Measurements from ENCODE around the gene SHANK1.
"Not testable (repeated sequence)": the region's sequence is repeated elsewhere in the genome, so short reads cannot be mapped to it uniquely, and the experiment has no call there.

SHANK1 gene

DNA sequence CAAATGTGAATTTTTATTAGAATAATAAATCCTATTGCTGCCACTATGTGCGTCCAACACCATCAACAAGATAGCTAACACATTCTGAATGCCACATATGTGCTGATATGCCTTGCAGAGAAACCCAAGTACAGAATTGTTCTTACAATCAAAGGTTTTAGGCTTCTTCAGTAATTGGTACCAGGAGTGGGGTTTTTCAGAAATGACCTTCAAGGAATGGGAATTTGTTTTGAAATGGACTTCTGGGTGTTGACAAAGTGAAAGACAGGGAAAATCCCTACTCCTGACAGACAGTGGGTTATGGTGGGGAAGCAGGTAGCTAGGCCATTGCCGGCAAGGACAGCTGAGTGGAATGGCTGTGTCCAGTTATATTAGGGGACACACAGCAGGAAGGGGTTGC lies 85.6 kb downstream of the SHANK1 start:
- Histone ChIP-seq H3K4me1 (ENCODE audit: insufficient read depth, low read length) (peaks cover 2% of the 10 kb centered on the region), H3K36me3 (ENCODE audit: insufficient read depth, low read length) (no peaks in the 10 kb centered on the region), H3K27me3 (ENCODE audit: insufficient read depth, low read length) (peaks cover 28% of the 10 kb centered on the region), H3K9me3 (ENCODE audit: low read length) (peaks cover 2% of the 10 kb centered on the region), H2AFZ (ENCODE audit: low read depth, low read length) (no peak overlapping the region), H3K4me3 (ENCODE audit: low read length) (no peak overlapping the region)

DNA sequence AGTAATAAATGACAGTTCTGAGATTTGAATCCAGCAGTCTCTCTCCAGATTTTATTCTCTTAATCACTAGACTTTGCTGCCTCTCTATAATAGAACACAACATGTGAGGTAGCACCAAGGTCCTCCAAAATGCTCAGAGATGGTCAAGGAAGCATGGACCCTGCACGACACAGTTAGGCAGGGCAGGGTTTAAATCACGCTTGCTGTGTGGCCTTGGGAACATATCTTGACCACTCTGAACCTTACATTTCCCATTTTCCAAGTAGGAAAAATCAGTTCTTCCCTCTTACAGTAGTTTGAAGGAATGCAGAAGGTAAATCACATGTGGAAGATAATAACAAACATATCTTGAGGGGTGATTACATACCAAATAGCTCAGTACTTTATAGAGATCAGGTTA lies 86.2 kb downstream of the SHANK1 start:
- H3K27me3 ChIP-seq (ENCODE audit: insufficient read depth, low read length), result peaks cover 23% of the 10 kb centered on the region
- H3K9me3 ChIP-seq (ENCODE audit: low read length), result peaks cover 2% of the 10 kb centered on the region
- H3K4me1 ChIP-seq (ENCODE audit: insufficient read depth, low read length), result no peaks in the 10 kb centered on the region
- H2AFZ ChIP-seq (ENCODE audit: low read depth, low read length), result no peak overlapping the region
- no peaks in the 10 kb centered on the region for H3K36me3 ChIP-seq (ENCODE audit: insufficient read depth, low read length)
- no peak overlapping the region for H3K4me3 ChIP-seq (ENCODE audit: low read length)

DNA sequence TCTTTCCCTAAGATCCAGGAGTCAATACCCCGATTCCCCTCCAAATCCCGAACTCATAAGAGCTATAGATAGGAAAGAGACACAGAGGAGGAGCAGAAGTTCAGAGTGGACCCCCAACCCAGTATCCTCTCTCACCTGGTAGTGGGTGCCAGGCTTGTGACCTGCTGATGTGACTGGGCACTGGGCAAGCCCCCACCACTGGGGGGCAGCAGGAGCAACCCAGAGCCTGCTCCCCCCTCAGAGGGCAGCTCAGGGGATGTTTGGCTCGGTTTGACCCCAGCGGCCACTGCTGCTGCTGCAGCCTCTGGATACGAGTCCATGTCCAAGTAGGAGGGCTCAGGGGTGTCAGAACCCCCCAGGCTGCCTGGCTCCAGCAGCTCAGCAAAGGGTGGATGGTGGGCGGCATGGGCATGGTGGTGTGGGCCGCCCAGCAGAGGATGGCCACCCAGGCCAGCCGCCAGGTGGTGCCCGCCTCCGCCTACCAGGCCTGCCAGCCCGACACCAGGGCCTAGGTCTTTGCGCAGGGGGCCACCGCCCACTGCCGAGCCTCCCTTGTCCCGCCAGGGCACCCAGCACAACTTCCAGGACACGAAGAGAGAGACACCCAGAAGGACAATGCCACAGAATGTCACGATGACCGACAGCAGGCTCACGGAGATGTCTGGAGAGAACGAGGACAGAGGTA lies 87.3 kb downstream of the SHANK1 start:
- Histone ChIP-seq H3K9me3 (ENCODE audit: low read length) (peaks cover 2% of the 10 kb centered on the region), H3K27me3 (ENCODE audit: insufficient read depth, low read length) (peaks cover 17% of the 10 kb centered on the region), H3K4me3 (ENCODE audit: low read length) (no peak overlapping the region), H3K4me1 (ENCODE audit: insufficient read depth, low read length) (no peaks in the 10 kb centered on the region), H3K36me3 (ENCODE audit: insufficient read depth, low read length) (no peaks in the 10 kb centered on the region), H2AFZ (ENCODE audit: low read depth, low read length) (no peak overlapping the region)

DNA sequence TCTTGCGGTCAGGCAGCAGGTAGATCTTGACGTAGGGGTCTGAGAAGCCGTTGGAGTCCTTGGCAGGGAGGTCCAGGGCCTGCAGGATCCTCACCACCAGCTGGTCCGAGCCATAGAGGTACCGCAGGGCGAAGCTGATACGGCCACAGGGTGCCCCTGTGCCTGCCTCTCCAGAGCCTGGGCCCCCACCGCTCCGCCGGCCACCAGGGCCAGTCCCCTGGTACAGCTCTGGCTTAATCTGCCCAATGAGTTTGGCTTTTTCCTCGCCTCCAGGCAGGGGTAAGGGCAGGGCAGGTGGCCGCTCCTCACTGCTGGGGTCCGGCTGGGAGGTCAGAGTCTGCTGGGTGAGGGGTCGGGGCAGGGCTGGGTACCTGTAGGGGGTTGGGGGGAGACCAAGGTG lies 89.8 kb downstream of the SHANK1 start:
- H3K4me3 ChIP-seq (ENCODE audit: low read length), result no peak overlapping the region
- H3K27me3 ChIP-seq (ENCODE audit: insufficient read depth, low read length), result peaks cover 6% of the 10 kb centered on the region
- H3K9me3 ChIP-seq (ENCODE audit: low read length), result peaks cover 2% of the 10 kb centered on the region
- no peaks in the 10 kb centered on the region for H3K36me3 ChIP-seq (ENCODE audit: insufficient read depth, low read length)
- H3K4me1 ChIP-seq (ENCODE audit: insufficient read depth, low read length), result no peaks in the 10 kb centered on the region
- no peak overlapping the region for H2AFZ ChIP-seq (ENCODE audit: low read depth, low read length)

DNA sequence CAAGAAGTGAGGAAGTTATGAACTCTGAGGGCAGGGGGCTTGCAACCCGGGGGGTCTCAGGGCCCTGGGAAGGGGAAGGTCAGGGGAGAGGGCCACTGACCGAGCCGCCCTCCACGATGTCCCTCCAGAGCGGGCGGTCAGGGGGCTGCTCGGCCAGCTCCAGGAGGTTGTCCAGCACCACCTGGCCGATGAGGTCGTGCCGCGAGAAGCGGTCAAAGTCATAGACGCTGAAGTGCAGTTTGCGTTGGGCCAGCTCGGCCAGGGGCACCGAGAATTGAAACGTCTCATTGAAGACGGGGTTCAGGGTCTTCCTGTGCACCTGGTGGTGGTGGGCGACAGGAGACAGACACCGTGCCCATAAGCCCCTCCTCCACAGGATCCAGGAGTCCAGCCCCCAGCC lies 90.4 kb downstream of the SHANK1 start:
- Histone ChIP-seq H2AFZ (ENCODE audit: low read depth, low read length) (no peak overlapping the region), H3K27me3 (ENCODE audit: insufficient read depth, low read length) (peaks cover 6% of the 10 kb centered on the region), H3K9me3 (ENCODE audit: low read length) (peaks cover 2% of the 10 kb centered on the region)

DNA sequence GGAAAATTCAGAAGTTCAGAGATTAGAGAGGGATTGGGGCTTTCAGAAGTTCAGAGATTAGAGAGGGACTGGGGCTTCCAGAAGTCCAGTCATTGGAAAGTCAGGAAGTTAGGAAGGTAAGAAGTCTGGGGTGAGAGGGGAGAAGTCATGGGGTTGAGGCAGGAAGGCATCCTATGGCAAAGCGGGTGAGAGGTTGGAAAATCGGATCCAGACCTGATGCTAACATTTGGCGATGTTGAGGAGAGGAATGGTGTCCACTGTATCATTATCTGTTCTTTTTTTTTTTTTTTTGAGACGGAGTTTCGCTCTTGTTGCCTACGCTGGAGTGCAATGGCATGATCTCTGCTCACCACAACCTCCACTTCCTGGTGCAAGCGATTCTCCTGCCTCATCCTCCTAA lies 91.1 kb downstream of the SHANK1 start:
- peaks cover 6% of the 10 kb centered on the region for H3K27me3 ChIP-seq (ENCODE audit: insufficient read depth, low read length)
- no peaks in the 10 kb centered on the region for H3K4me1 ChIP-seq (ENCODE audit: insufficient read depth, low read length)
- H3K4me3 ChIP-seq (ENCODE audit: low read length), result no peak overlapping the region
- H2AFZ ChIP-seq (ENCODE audit: low read depth, low read length), result no peak overlapping the region
- no peaks in the 10 kb centered on the region for H3K36me3 ChIP-seq (ENCODE audit: insufficient read depth, low read length)
- H3K9me3 ChIP-seq (ENCODE audit: low read length), result no peaks in the 10 kb centered on the region

More for the DNA sequence above, 90.4 kb downstream of the SHANK1 start:
- Histone ChIP-seq H3K4me3 (ENCODE audit: low read length) (no peak overlapping the region), H3K36me3 (ENCODE audit: insufficient read depth, low read length) (no peaks in the 10 kb centered on the region), H3K4me1 (ENCODE audit: insufficient read depth, low read length) (no peaks in the 10 kb centered on the region)

DNA sequence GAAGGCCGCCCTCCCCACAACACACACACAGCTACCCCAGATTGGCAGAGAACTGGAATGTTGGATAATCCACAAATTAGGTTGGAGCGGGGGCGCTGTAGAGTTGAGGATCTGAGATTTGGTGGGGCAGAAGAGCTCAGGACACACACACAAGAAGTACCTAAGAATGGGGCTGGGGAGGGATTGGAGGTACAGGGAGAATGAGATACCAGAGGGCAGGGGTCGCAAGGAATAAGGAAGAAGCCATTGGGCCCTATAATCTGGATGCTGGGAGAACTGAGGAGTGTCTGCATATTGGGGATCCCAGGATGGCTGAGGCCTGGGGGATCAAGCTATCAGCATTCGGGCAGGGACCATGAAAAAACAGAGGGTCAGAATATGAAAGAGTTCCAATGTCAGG lies 91.5 kb downstream of the SHANK1 start:
- no peak overlapping the region for H2AFZ ChIP-seq (ENCODE audit: low read depth, low read length)
- peaks cover 6% of the 10 kb centered on the region for H3K27me3 ChIP-seq (ENCODE audit: insufficient read depth, low read length)
- H3K4me1 ChIP-seq (ENCODE audit: insufficient read depth, low read length), result no peaks in the 10 kb centered on the region
- H3K36me3 ChIP-seq (ENCODE audit: insufficient read depth, low read length), result no peaks in the 10 kb centered on the region
- no peaks in the 10 kb centered on the region for H3K9me3 ChIP-seq (ENCODE audit: low read length)
- no peak overlapping the region for H3K4me3 ChIP-seq (ENCODE audit: low read length)

DNA sequence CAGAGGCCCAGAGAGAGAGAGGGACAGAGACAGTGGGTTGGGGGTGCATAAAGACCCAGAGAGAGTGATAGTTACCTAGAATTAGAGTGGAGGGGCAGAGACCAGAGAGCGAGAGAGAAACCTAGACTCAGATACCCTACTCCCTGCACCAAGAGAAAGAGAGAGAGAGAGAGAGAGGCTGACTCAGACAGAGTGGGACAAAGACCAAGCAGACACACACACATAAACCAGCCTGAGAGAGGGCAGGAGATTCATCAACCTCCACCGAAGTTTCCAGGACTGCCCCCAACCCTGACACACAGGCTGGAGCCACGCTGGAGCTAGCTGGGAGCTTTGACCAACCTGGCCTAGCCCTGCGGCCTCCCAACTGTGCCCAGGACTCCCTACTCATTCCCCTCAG lies 92.8 kb downstream of the SHANK1 start:
- no peak overlapping the region for H3K4me3 ChIP-seq (ENCODE audit: low read length)

DNA sequence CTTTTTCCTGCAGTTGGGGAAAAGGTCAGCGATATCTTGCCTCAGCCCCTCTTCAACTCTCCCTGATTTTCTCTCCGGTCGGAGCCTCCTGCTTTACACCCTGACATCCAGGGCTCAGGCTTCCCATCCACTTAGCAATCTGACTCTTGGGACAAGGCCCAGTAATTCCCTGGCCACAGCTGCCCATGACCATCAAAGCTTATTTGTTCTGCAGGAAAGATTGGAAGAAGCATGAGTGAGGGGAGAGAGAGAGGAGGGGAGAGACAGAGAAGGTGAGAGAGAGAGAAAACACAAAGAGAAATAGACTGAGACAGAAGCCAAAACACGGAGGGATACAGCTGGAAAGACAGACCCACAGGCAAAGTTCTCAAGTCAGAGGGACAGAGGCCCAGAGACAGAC lies 93.6 kb downstream of the SHANK1 start:
- Histone ChIP-seq H3K4me3 (ENCODE audit: low read length) (no peak overlapping the region), H3K36me3 (ENCODE audit: insufficient read depth, low read length) (no peaks in the 10 kb centered on the region), H3K27me3 (ENCODE audit: insufficient read depth, low read length) (peaks cover 6% of the 10 kb centered on the region), H2AFZ (ENCODE audit: low read depth, low read length) (no peak overlapping the region), H3K9me3 (ENCODE audit: low read length) (no peaks in the 10 kb centered on the region), H3K4me1 (ENCODE audit: insufficient read depth, low read length) (no peaks in the 10 kb centered on the region)

More for the DNA sequence above, 92.8 kb downstream of the SHANK1 start:
- H3K27me3 ChIP-seq (ENCODE audit: insufficient read depth, low read length), result peaks cover 6% of the 10 kb centered on the region
- no peak overlapping the region for H2AFZ ChIP-seq (ENCODE audit: low read depth, low read length)
- H3K4me1 ChIP-seq (ENCODE audit: insufficient read depth, low read length), result no peaks in the 10 kb centered on the region
- no peaks in the 10 kb centered on the region for H3K9me3 ChIP-seq (ENCODE audit: low read length)
- H3K36me3 ChIP-seq (ENCODE audit: insufficient read depth, low read length), result no peaks in the 10 kb centered on the region

DNA sequence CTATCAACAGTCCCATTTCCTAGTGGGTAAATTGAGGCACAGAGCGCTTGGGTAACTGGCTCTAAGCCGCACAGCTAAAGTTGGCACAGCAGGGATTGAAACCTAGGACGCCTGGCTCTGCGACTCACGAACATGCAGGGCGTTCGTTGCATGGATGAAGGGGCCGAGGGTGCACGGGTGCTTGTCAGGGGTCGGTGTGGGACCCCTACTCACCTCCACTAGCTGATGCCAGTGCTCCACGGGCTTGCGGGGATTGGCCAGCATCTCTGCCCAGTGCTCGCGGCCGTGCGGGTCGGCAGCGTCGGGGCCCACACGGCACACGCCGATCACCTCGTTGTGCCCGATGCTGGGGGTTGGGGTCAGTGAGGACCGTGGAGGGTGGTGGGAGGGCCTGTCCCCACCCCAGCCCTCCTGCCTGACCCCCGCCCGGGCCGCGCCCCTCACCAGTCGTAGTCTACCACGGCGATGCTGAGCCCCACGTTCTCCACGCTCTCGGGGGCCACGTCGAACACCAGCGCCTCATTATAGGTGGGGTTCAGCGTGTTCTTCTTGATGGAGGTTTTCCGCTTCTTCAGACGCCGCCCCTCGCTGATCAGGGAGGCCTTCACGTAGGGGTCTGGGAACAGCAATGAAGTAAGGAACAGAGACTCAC lies 94.5 kb downstream of the SHANK1 start:
- Histone ChIP-seq H3K9me3 (ENCODE audit: low read length) (no peaks in the 10 kb centered on the region), H3K36me3 (ENCODE audit: insufficient read depth, low read length) (no peaks in the 10 kb centered on the region), H3K4me1 (ENCODE audit: insufficient read depth, low read length) (no peaks in the 10 kb centered on the region), H3K27me3 (ENCODE audit: insufficient read depth, low read length) (peaks cover 4% of the 10 kb centered on the region), H2AFZ (ENCODE audit: low read depth, low read length) (no peak overlapping the region), H3K4me3 (ENCODE audit: low read length) (no peak overlapping the region)

DNA sequence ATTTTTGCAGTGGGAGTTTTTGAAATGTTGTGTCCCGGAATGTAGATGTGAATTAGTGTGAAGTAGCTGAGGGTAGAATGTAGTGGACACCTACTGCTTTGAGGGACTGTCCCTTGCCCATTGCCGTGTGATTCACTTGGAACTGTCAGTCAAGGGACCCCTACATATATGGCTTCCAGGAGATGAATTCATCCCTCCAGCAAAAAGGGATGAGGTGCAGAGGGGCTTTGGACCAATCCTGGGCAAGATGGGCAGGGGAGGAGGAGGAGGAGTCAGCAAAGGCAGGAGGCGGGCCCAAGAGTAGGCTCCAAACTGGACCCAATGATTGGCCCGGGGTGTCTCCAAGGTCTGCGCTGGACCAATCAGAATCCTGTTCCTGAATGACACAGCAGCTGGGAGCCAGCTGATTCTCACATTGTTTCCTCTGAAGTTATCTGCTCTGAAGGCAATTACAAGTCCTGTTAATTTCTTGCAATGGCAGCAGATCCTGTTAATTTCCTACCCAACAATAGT lies 99.2 kb downstream of the SHANK1 start:
- not testable (repeated sequence) for H3K9me3 ChIP-seq (ENCODE audit: low read length); H3K4me3 ChIP-seq (ENCODE audit: low read length); H2AFZ ChIP-seq (ENCODE audit: low read depth, low read length); H3K4me1 ChIP-seq (ENCODE audit: insufficient read depth, low read length); H3K36me3 ChIP-seq (ENCODE audit: insufficient read depth, low read length); H3K27me3 ChIP-seq (ENCODE audit: insufficient read depth, low read length)

DNA sequence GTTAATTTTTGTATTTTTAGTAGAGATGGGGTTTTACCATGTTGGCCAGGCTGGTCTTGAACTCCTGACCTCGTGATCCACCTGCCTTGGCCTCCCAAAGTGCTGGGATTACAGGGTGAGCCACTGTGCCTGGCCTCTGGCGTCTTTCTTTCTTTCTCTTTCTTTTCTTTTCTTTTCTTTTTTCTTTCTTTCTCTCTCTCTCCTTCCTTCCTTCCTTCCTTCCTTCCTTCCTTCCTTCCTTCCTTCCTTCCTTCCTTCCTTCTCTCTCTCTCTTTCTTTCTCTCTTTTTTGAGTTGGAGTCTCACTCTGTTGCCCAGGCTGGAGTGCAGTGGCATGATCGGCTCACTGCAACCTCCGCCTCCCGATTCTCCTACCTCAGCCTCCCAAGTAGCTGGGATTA lies 100.4 kb downstream of the SHANK1 start:
- not testable (repeated sequence) for H3K9me3 ChIP-seq (ENCODE audit: low read length); H3K4me3 ChIP-seq (ENCODE audit: low read length); H3K4me1 ChIP-seq (ENCODE audit: insufficient read depth, low read length); H2AFZ ChIP-seq (ENCODE audit: low read depth, low read length); H3K27me3 ChIP-seq (ENCODE audit: insufficient read depth, low read length); H3K36me3 ChIP-seq (ENCODE audit: insufficient read depth, low read length)

DNA sequence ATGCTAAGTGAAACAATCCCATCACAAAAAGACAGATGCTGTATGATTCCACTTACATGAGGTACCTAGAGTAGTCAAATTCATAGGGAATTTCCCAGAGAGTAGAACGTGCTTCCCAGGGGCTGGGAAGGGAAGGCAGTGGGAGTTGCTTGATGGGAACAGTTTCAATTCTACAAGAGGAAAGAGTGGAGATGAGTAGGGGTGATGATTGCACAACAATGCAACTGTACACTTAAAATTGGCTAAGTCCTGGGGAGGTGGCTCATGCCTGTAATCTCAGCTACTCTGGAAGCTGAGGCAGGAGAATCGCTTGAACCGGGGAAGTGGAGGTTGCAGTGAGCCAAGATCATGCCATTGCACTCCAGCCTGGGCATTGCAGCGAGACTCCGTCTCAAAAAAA lies 101.2 kb downstream of the SHANK1 start:
- H3K36me3 ChIP-seq (ENCODE audit: insufficient read depth, low read length), result not testable (repeated sequence)

More for the DNA sequence above, 101.2 kb downstream of the SHANK1 start:
- not testable (repeated sequence) for H3K27me3 ChIP-seq (ENCODE audit: insufficient read depth, low read length); H3K4me1 ChIP-seq (ENCODE audit: insufficient read depth, low read length); H3K9me3 ChIP-seq (ENCODE audit: low read length); H2AFZ ChIP-seq (ENCODE audit: low read depth, low read length); H3K4me3 ChIP-seq (ENCODE audit: low read length)
